Muscle of leg (tissue), 11 donors: Measurements from ENCODE around the gene WDR1. TPM values are rescaled to one million over a fixed set of nuclear protein-coding genes. Genes with fewer than 3 reads are reported as not detected.

ENCODE experiments used
- DNase-seq: peaks from one replicate; pipeline ENCODE4 v3.0.0; 2013
- H3K27ac ChIP-seq: one replicate; pipeline ENCODE4 v1.5.1; 2013; ENCODE audit warnings: mild to moderate bottlenecking, low read length, control low read depth
- H3K27me3 ChIP-seq: one replicate; pipeline ENCODE4 v1.6.1; 2013; ENCODE audit warnings: low read length; ENCODE audit not compliant: control insufficient read depth, insufficient read depth
- H3K36me3 ChIP-seq: one replicate; pipeline ENCODE4 v1.6.1; 2013; ENCODE audit warnings: low read length; ENCODE audit not compliant: control insufficient read depth, insufficient read depth
- H3K4me1 ChIP-seq: one replicate; pipeline ENCODE4 v1.6.1; 2013; ENCODE audit warnings: low read length; ENCODE audit not compliant: control insufficient read depth, insufficient read depth
- H3K4me3 ChIP-seq: one replicate; pipeline ENCODE4 v1.5.1; 2013; ENCODE audit warnings: low read length, control low read depth
- H3K9me3 ChIP-seq: replicated peaks from 2 replicates; pipeline ENCODE4 v1.6.1; 2013; ENCODE audit warnings: low read depth, low read length; ENCODE audit not compliant: control insufficient read depth
- WGBS: methylation state at CpG from one replicate; pipeline ENCODE4 v1.1.5; 2013; ENCODE audit warnings: missing lambda C conversion rate; ENCODE audit not compliant: insufficient coverage; 5-methylcytosine and 5-hydroxymethylcytosine counted together
- polyA plus RNA-seq, 8 donors: library from polyadenylated mRNA; unstranded; fragments of 120-200 nt; gene quantifications; one replicate each; pipeline versions ENCODE4 v1.2.1 to v1.2.3, GENCODE V29; 2013; ENCODE audit warnings: inconsistent platforms in 1 of 8, low replicate concordance in 1 of 8; ENCODE audit not compliant: insufficient read length in 8 of 8, insufficient read depth in 1 of 8
- total RNA-seq: library from RNA; stranded (reverse); fragments of 120-200 nt; gene quantifications from one replicate; pipeline ENCODE4 v1.2.4, GENCODE V29; 2013

Gene WDR1
- total and polyA plus RNA-seq, 9 donors, result 97.0 to 178 (median 152) TPM

DNA sequence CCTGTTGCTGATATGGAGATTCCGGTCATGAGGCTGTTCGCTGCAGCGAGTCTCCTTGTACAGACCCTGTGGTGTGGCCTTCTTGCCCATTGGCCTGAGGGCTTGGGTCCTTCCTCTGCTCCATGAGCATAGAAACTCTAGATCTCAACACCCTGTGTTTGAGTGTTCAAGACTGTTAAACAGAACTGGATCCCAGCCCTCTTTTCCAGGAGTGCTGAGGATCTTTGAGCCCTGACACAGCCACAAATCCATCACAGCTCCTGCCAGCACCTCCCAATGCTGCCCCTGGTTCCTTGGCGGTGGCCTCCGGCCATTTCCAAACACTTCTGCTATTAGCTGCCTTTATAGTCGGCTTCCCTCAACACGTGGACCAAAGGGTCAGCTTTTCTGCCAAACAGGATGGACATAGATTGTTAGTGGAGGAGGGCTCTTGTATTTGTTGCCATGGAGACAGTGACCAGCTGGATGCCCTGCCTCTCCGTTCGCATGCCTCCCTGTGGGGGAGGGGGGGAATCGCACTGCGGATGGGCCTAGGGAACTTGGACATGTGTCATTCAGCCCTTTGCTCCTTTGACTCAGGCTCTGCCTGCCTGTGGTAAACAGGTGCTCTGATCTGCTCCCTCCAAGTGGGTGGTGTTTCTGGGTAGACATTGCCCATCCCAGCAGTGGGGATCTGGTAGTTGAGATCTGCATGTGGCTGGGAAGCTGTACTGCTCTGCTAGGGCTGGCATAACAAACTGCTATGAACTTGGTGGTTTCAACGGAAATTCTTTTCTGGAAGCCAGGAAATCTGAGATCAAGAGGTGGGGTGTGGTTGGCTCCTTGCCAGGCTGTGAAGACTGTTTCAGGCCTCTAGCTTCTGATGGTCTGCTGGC is 6.9 kb upstream of the WDR1 start:
- peaks cover 46% of the 10 kb centered on the region for H3K4me1 ChIP-seq
- H3K27me3 ChIP-seq, result no peaks in the 10 kb centered on the region
- WGBS, result 64% methylated on average over 4 of the region's 12 CpGs
- H3K9me3 ChIP-seq, result no peaks in the 10 kb centered on the region
- no peak overlapping the region for H3K4me3 ChIP-seq
- peak overlapping the region; percentile 73 for H3K27ac ChIP-seq
- DNase-seq, result peak; percentile 72
- H3K36me3 ChIP-seq, result no peaks in the 10 kb centered on the region

DNA sequence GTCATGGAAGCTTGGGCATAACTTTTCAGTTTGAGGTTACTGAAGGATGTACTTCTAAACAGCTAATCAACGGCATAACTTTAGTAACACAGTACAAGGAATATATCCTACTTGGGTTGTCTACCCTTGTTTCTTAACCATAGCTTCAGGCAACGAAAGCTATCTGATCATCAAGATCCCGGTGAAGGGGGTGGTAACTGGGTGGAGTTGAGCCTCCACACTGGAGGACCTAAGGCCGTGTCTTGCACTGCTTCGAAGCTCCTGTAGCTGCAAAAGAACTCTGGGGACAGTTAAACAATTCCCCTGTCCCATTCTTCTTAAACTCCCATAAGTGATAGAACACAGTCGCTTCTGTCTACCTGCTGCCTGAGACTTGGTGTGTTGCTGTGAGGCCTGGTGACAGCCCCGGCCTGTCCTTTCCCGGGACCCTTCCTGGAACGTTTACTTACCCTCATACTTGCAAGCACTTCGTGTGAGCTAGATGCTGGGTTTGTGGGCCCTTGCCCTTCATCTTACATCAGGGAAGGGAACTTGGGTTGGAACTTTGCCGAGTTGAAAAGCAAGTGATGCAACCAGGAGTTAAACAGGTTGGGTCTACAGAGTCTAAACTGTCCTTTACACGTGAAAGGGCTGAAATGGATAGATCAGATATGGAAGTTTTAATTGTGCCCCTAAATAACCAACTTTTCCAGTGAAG is 5.8 kb upstream of the WDR1 start:
- Histone ChIP-seq H3K4me3 (no peak overlapping the region), H3K27me3 (no peaks in the 10 kb centered on the region), H3K27ac (peak overlapping the region; percentile 73), H3K9me3 (no peaks in the 10 kb centered on the region), H3K4me1 (peaks cover 57% of the 10 kb centered on the region), H3K36me3 (no peaks in the 10 kb centered on the region)
- DNase-seq, result no peak
- WGBS, result 93% methylated on average over 3 of the region's 12 CpGs

- Histone ChIP-seq H3K9me3 (no peaks in the 10 kb centered on the region), H3K4me1 (peaks cover 59% of the 10 kb centered on the region), H3K36me3 (no peaks in the 10 kb centered on the region), H3K4me3 (no peak overlapping the region), H3K27ac (no peak overlapping the region), H3K27me3 (no peaks in the 10 kb centered on the region)
- 55% methylated on average over 3 of the region's 10 CpGs for WGBS
- no peak for DNase-seq
These were observed 5.1 kb upstream of the WDR1 start for GRCh38 chr4:10121568-10122208.

DNA sequence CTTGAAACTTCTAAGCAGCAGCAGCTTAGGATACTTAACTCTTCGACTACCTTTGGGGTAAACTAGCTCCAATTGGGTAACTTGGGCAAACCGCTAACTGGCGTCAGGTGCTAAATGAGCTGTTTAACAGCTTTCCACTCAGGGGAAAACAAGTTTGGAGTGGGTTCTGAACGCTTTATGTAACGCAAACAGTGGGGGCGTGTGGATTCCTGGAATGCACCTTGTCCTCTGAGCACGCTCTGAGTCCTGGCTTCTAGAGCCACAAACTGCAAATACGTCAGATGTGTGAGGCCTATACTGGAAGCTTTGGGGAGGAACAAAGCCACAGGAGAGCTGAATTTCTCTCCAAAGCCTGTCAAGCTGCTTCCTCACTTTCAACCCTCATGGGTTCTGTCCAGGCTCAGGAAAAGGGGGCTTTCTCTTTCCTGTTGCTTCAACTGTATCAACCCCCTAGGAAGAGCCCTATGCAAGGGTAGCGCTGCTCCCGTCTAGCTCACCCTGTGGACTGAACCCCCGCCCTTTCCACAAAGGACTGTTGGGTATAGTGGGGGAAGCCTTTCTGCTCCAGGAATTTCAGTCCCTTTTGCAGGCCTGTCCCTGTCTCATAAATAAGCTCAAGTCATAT is 4.5 kb upstream of the WDR1 start:
- WGBS, result 68% methylated on average over 8 of the region's 11 CpGs

DNA sequence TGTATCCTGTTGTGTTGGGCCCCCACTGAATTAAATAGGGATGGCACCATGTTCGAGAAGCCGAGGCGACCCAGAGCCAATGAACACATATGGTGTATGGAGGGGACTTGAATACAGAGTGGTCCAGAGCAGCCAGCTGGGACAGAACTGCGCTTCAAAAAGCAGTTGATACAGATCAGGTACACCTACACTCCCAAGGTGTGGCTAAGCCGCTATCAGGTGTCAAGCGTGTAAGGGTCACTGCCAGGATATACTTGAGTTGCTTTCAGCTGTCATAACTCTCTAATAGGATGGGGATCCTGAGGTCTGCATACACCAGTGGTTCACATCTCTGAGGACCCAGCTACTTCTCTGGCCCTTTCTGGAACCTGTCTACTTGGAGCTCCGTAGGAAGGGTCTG is 3.2 kb upstream of the WDR1 start:
- peak overlapping the region; percentile 1 for H3K27ac ChIP-seq
- 84% methylated on average over 5 of the region's 7 CpGs for WGBS

More for the DNA sequence above, 4.5 kb upstream of the WDR1 start:
- H3K27me3 ChIP-seq, result no peaks in the 10 kb centered on the region
- H3K36me3 ChIP-seq, result no peaks in the 10 kb centered on the region
- no peaks in the 10 kb centered on the region for H3K9me3 ChIP-seq
- no peak overlapping the region for H3K27ac ChIP-seq
- peaks cover 59% of the 10 kb centered on the region for H3K4me1 ChIP-seq
- no peak for DNase-seq
- H3K4me3 ChIP-seq, result no peak overlapping the region

GRCh38 chr4:10119278-10119677 is 2.7 kb upstream of the WDR1 start:
- Histone ChIP-seq H3K27ac (peak overlapping the region; percentile 1), H3K27me3 (no peaks in the 10 kb centered on the region), H3K9me3 (no peaks in the 10 kb centered on the region), H3K4me3 (no peak overlapping the region), H3K36me3 (peaks cover 17% of the 10 kb centered on the region), H3K4me1 (peaks cover 69% of the 10 kb centered on the region)
- 67% methylated on average over 5 of the region's 8 CpGs for WGBS
- DNase-seq, result peak; percentile 41

More for the DNA sequence above, 3.2 kb upstream of the WDR1 start:
- peaks cover 12% of the 10 kb centered on the region for H3K36me3 ChIP-seq
- H3K4me3 ChIP-seq, result no peak overlapping the region
- H3K9me3 ChIP-seq, result no peaks in the 10 kb centered on the region
- H3K4me1 ChIP-seq, result peaks cover 70% of the 10 kb centered on the region
- H3K27me3 ChIP-seq, result no peaks in the 10 kb centered on the region
- DNase-seq, result no peak

- no peak for DNase-seq
- no peaks in the 10 kb centered on the region for H3K9me3 ChIP-seq
- no peak overlapping the region for H3K4me3 ChIP-seq
- H3K27me3 ChIP-seq, result no peaks in the 10 kb centered on the region
- 72% methylated on average over 18 of the region's 21 CpGs for WGBS
- peaks cover 26% of the 10 kb centered on the region for H3K36me3 ChIP-seq
- peak overlapping the region; percentile 98 for H3K27ac ChIP-seq
- peaks cover 65% of the 10 kb centered on the region for H3K4me1 ChIP-seq
These were observed 1.7 kb upstream of the WDR1 start for GRCh38 chr4:10118048-10119004.

- H3K27me3 ChIP-seq, result no peaks in the 10 kb centered on the region
- H3K9me3 ChIP-seq, result no peaks in the 10 kb centered on the region
- H3K27ac ChIP-seq, result peak overlapping the region; percentile 98
- peak overlapping the region; percentile 71 for H3K4me3 ChIP-seq
- peaks cover 35% of the 10 kb centered on the region for H3K36me3 ChIP-seq
- WGBS, result 6% methylated on average over 9 of the region's 17 CpGs
- DNase-seq, result peak; percentile 74
- peaks cover 60% of the 10 kb centered on the region for H3K4me1 ChIP-seq
These were observed 904 bp upstream of the WDR1 start for GRCh38 chr4:10117359-10118047.
